ENCODE data around the gene SP140L. TPM values are rescaled to one million over a fixed set of nuclear protein-coding genes. Genes with fewer than 3 reads are reported as not detected.

Gene SP140L
- total RNA-seq, 4 donors from 2014 or later: 0.25 to 9.5 (median 1.1) TPM

- 79 to 88% methylated on average over 2 of the region's 2 CpGs for WGBS, 2 donors
- intact Hi-C loops (cut with DNase I; ENCODE audit: low total_unique reads): no loop called here
- TF ChIP-seq CTCF (IDR thresholded peaks at IDR 0.05) (no peak), POLR2A (IDR thresholded peaks at IDR 0.05) (no peak)
- H3K4me3 ChIP-seq (ENCODE audit: low read depth, poor library complexity, severe bottlenecking): no peak overlapping the region
- DNase-seq (ENCODE audit: low spot score in 2 of 2): no peak
Observed at GRCh38 chr2:230312638-230313037, 14.4 kb upstream of the SP140L start.

GRCh38 chr2:230317366-230317765 is 9.6 kb upstream of the SP140L start:
- intact Hi-C loops (cut with DNase I; ENCODE audit: low total_unique reads): no loop called here

GRCh38 chr2:230318190-230319121 is 8.5 kb upstream of the SP140L start:
- no peak for TF ChIP-seq POLR2A (IDR thresholded peaks at IDR 0.05)
- DNase-seq (ENCODE audit: low spot score in 2 of 2): no peak
- intact Hi-C loops (cut with DNase I; ENCODE audit: low total_unique reads): no loop called here
- 71 to 75% methylated on average over 6 of the region's 6 CpGs for WGBS, 2 donors
- H3K4me3 ChIP-seq (ENCODE audit: low read depth, poor library complexity, severe bottlenecking): no peak overlapping the region

More at GRCh38 chr2:230317366-230317765, 9.6 kb upstream of the SP140L start:
- 93 to 100% methylated on average over 2 to 3 of the region's 3 CpGs for WGBS, 2 donors
- no peak for DNase-seq (ENCODE audit: low spot score in 2 of 2)
- no peak overlapping the region for H3K4me3 ChIP-seq (ENCODE audit: low read depth, poor library complexity, severe bottlenecking)
- TF ChIP-seq CTCF (IDR thresholded peaks at IDR 0.05) (no peak), POLR2A (IDR thresholded peaks at IDR 0.05) (no peak)

- no peak overlapping the region for H3K4me3 ChIP-seq (ENCODE audit: low read depth, poor library complexity, severe bottlenecking)
- TF ChIP-seq POLR2A (IDR thresholded peaks at IDR 0.05) (no peak), CTCF (IDR thresholded peaks at IDR 0.05) (no peak)
- WGBS, 2 donors: 75 to 82% methylated on average over 5 of the region's 5 CpGs
- intact Hi-C loops (cut with DNase I; ENCODE audit: low total_unique reads): no loop called here
- DNase-seq (ENCODE audit: low spot score in 2 of 2): no peak
Observed at GRCh38 chr2:230319211-230319862, 7.7 kb upstream of the SP140L start.

- TF ChIP-seq CTCF (IDR thresholded peaks at IDR 0.05) (no peak), POLR2A (IDR thresholded peaks at IDR 0.05) (no peak)
- no peak for DNase-seq (ENCODE audit: low spot score in 2 of 2)
- intact Hi-C loops (cut with DNase I; ENCODE audit: low total_unique reads): no loop called here
- H3K4me3 ChIP-seq (ENCODE audit: low read depth, poor library complexity, severe bottlenecking): no peak overlapping the region
- WGBS, 2 donors: 84 to 90% methylated on average over 2 of the region's 2 CpGs
Observed at GRCh38 chr2:230321031-230321430, 6.0 kb upstream of the SP140L start.

All from lower leg skin (tissue), 4 donors.